Cardiac muscle cell (in vitro differentiated cells and primary cell): ENCODE measurements around the gene UBXN11. TPM values are rescaled to one million over a fixed set of nuclear protein-coding genes. Genes with fewer than 3 reads are reported as not detected.

ENCODE experiments used
- DNase-seq, 2 donors: peaks; one replicate each; pipeline versions ENCODE4 v3.0.0 to v3.0.0-alpha.2; 2010 to 2017; ENCODE audit warnings: low read depth in 1 of 2, low spot score in 1 of 2
- H3K27ac ChIP-seq: fragments of 200-600 bp; sonication (generic); 2 replicates; pipeline ENCODE4 v1.5.1; 2016
- H3K27me3 ChIP-seq: fragments of 200-600 bp; sonication (generic); 2 replicates; pipeline ENCODE4 v1.6.0; 2016; ENCODE audit warnings: control low read depth
- H3K36me3 ChIP-seq: fragments of 200-600 bp; sonication (generic); 2 replicates; pipeline ENCODE4 v1.5.1; 2016; ENCODE audit warnings: control low read depth
- H3K4me1 ChIP-seq: fragments of 200-600 bp; sonication (generic); 2 replicates; pipeline ENCODE4 v1.8.1; 2017; ENCODE audit warnings: low read depth, mild to moderate bottlenecking, mixed run types
- H3K4me3 ChIP-seq: fragments of 200-600 bp; sonication (generic); 2 replicates; pipeline ENCODE4 v1.5.1; 2016; ENCODE audit warnings: mild to moderate bottlenecking
- H3K9me3 ChIP-seq: fragments of 200-600 bp; sonication (generic); 2 replicates; pipeline ENCODE4 v1.5.1; 2017; ENCODE audit warnings: low read depth, mild to moderate bottlenecking, control low read depth
- polyA plus RNA-seq: library from polyadenylated mRNA; unstranded; fragments of >200 nt; fragmentation: Nextera tagmentation; extraction: Ambion mirVana; gene quantifications from 2 replicates; pipeline ENCODE4 v1.2.1, GENCODE V29; 2016
- total RNA-seq: library from RNA; depleted of rRNA; stranded (reverse); fragments of >200 nt; gene quantifications from 2 replicates; pipeline ENCODE4 v1.2.3, GENCODE V29; 2016
- TF ChIP-seq, protein P1 (sequence below): IDR thresholded peaks from 2 replicates; pipeline ENCODE4 v1.5.1; 2012; ENCODE audit warnings: low read depth, mild to moderate bottlenecking, low read length

UBXN11 gene
- total and polyA plus RNA-seq, 2 experiments from 2014 or later = 21.1 to 41.3 TPM

DNA sequence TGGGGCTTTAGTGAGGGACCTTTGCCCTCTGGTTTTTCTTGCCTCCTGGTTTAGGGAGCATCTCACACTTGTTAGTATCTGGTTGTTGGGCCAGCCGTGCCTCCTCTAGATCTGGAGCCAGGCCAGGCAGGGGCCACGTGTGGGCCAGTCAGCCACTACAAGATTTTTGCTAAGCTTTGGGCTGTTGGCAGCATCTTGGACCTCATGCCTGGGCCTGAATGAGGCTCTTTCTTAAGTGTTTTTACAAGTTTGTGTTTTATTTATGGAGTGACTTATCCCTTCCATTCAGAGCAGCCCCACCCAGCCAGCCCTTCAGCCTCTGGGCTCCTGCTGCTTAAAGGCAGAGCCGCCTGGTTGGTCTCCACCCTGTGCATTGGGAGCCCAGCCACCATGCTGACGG, 28.1 kb downstream of the UBXN11 start:
- H3K4me1 ChIP-seq = peaks cover 13% of the 10 kb centered on the region
- peak in 1 of 2 donors; percentile 52 for DNase-seq
- H3K4me3 ChIP-seq = no peak overlapping the region
- TF ChIP-seq, protein P1, sequence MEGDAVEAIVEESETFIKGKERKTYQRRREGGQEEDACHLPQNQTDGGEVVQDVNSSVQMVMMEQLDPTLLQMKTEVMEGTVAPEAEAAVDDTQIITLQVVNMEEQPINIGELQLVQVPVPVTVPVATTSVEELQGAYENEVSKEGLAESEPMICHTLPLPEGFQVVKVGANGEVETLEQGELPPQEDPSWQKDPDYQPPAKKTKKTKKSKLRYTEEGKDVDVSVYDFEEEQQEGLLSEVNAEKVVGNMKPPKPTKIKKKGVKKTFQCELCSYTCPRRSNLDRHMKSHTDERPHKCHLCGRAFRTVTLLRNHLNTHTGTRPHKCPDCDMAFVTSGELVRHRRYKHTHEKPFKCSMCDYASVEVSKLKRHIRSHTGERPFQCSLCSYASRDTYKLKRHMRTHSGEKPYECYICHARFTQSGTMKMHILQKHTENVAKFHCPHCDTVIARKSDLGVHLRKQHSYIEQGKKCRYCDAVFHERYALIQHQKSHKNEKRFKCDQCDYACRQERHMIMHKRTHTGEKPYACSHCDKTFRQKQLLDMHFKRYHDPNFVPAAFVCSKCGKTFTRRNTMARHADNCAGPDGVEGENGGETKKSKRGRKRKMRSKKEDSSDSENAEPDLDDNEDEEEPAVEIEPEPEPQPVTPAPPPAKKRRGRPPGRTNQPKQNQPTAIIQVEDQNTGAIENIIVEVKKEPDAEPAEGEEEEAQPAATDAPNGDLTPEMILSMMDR = no peak
- peaks cover 20% of the 10 kb centered on the region for H3K36me3 ChIP-seq
- H3K9me3 ChIP-seq = no peaks in the 10 kb centered on the region
- H3K27ac ChIP-seq = no peak overlapping the region
- no peaks in the 10 kb centered on the region for H3K27me3 ChIP-seq

DNA sequence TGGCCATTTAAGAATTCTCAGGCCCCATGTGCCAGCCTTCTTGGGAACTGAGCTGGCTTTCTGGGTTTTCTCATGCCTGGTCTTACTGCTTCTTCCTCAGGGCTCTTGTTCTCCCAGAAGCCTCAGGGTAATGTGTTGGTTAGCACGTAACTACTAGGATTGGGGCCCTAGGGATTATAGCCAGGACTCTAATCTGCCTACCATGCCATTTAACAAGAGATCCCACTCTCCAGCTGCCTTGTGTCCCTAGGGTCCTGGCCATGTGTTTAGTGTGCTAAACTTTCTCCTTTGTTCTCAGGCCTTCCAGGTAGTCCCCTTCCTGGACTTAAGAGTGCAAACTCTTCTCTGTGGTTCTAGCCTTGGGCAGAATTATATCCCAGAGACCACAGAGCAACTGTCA, 28.7 kb downstream of the UBXN11 start:
- H3K4me1 ChIP-seq = peaks cover 13% of the 10 kb centered on the region
- DNase-seq = no peak
- no peak overlapping the region for H3K27ac ChIP-seq
- H3K27me3 ChIP-seq = no peaks in the 10 kb centered on the region
- TF ChIP-seq, protein P1 = no peak
- H3K4me3 ChIP-seq = no peak overlapping the region
- no peaks in the 10 kb centered on the region for H3K9me3 ChIP-seq
- H3K36me3 ChIP-seq = peaks cover 26% of the 10 kb centered on the region

DNA sequence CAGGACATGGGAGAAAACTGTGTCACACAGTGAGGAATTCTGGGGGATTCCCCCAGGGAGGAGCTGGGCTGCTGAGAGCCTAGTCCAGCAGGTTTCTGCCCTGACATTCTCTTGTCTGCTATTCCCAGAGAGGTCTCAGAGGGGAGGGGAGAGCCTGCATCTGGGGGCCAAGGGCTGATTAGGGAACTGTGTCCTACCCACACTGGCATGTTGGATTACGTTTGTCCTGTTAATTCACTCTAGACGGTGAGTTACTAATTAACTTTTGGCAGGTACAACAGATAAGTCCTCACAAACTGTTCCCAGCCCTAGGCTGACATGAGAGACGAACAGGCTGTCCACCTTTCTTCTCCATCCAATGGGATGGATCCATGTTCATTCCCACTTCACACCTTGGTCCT, 29.2 kb downstream of the UBXN11 start:
- Histone ChIP-seq H3K9me3 (no peaks in the 10 kb centered on the region), H3K4me3 (no peak overlapping the region), H3K27ac (no peak overlapping the region), H3K27me3 (no peaks in the 10 kb centered on the region), H3K36me3 (peaks cover 26% of the 10 kb centered on the region), H3K4me1 (peaks cover 13% of the 10 kb centered on the region)
- DNase-seq = no peak
- TF ChIP-seq, protein P1 = no peak

DNA sequence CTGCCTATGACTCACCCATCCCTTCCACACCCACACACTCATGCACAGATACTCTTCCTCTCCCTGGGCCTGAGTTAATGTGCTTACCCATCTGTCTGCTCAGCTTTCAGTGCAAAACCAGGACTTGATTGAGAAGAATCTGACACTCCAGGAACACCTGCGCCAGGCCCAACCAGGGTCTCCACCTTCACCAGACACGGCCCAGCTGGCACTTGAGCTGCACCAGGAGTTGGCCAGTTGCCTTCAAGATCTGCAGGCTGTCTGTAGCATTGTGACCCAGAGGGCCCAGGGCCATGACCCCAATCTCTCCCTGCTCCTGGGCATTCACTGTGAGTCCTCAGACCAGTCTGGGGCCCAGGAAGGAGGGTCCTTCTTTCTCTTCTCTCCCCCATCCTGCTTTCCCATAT, 30.0 kb downstream of the UBXN11 start:
- TF ChIP-seq, protein P1 = no peak
- Histone ChIP-seq H3K36me3 (peaks cover 33% of the 10 kb centered on the region), H3K27ac (peak overlapping the region; percentile 26), H3K9me3 (no peaks in the 10 kb centered on the region), H3K4me3 (no peak overlapping the region), H3K27me3 (no peaks in the 10 kb centered on the region), H3K4me1 (peaks cover 7% of the 10 kb centered on the region)
- DNase-seq = no peak

DNA sequence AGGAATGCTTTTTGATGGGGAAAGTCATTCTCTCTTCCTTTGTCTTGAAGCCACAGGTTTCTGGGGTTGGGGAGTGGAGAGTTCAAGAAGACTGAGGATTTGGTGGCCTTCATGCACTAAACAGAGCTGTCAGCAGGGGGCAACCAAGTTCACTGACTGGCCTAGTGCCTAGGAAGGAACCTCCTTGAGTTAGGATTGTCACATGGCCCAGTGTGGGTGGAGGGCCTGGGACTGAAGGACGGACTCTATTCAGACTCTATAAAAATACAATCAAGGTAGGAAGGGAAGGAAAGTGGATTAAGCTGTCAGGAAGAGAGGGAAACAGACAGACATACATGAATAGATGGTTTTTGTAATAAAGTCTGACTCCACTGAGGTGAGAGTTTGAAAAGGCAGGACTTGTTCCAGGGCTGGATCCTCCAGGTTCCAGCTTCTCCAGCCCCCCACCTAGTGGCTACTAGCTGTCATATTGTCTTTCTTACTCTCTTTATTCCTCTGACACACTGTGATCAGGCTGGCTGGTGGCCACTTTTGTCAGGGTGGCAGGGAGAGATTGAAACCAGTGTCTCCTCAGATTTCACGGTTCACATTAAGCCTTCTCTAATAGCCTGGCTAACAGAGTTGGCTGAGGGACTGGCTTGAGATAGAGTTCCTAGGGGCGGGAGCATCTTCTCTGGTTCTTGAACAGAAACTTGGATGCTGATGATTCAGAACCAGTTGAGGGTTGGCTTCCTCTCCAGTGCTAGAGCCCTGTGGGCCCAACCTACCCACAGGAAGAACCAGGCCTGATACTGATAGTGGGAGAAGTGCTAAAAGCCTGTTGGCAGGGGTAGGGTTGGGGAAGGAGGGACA, 30.6 kb downstream of the UBXN11 start:
- peaks cover 38% of the 10 kb centered on the region for H3K36me3 ChIP-seq
- DNase-seq = peak; percentile 86 to 99
- H3K9me3 ChIP-seq = no peaks in the 10 kb centered on the region
- peak overlapping the region; percentile 26 for H3K27ac ChIP-seq
- TF ChIP-seq, protein P1 = peak; percentile 81
- no peak overlapping the region for H3K4me3 ChIP-seq
- H3K27me3 ChIP-seq = no peaks in the 10 kb centered on the region
- H3K4me1 ChIP-seq = peaks cover 5% of the 10 kb centered on the region
